Thoracic aorta (tissue), 2 donors: ENCODE results near the gene RPL23. TPM values are rescaled to one million over a fixed set of nuclear protein-coding genes. Genes with fewer than 3 reads are reported as not detected.

Source experiments
- ATAC-seq: fragments of 150-250 bp; one replicate; pipeline ENCODE4 v1.8.0; 2017; ENCODE audit warnings: low read depth; ENCODE audit not compliant: insufficient number of reproducible peaks, low FRiP score
- DNase-seq: peaks from one replicate; pipeline ENCODE4 v3.0.0-alpha.2; 2020; ENCODE audit warnings: low spot score
- H3K27ac ChIP-seq, 2 donors: fragments of 200-600 bp; sonication (generic); 1 replicate in 1 of 2; 2 replicates in 1 of 2; pipeline ENCODE4 v1.5.1; 2016; ENCODE audit warnings: mild to moderate bottlenecking in 2 of 2, moderate library complexity in 2 of 2
- H3K27me3 ChIP-seq: fragments of 200-600 bp; sonication (generic); replicated peaks from 2 replicates; pipeline ENCODE4 v1.6.0; 2016; ENCODE audit warnings: mild to moderate bottlenecking; ENCODE audit not compliant: insufficient read depth
- H3K36me3 ChIP-seq: fragments of 200-600 bp; sonication (generic); one replicate; pipeline ENCODE4 v1.5.1; 2016
- H3K4me1 ChIP-seq, 2 donors: fragments of 200-600 bp; sonication (generic); 1 replicate in 1 of 2; 2 replicates in 1 of 2; pipeline versions ENCODE4 v1.5.1 to v1.6.0; 2016; ENCODE audit warnings: low read depth in 2 of 2, mild to moderate bottlenecking in 1 of 2; ENCODE audit not compliant: control insufficient read depth in 1 of 2
- H3K4me3 ChIP-seq: fragments of 200-600 bp; sonication (generic); 2 replicates; pipeline ENCODE4 v1.5.1; 2016; ENCODE audit warnings: mild to moderate bottlenecking
- H3K9me3 ChIP-seq: fragments of 200-600 bp; sonication (generic); 2 replicates; pipeline ENCODE4 v1.5.1; 2016
- CTCF ChIP-seq: fragments of 200-600 bp; sonication (generic); IDR thresholded peaks from one replicate; pipeline ENCODE4 v1.5.1; 2019; ENCODE audit warnings: antibody characterized with exemption
- total RNA-seq, 2 donors: library from RNA; depleted of rRNA; stranded (reverse); fragments of >200 nt; gene quantifications; one replicate each; pipeline versions ENCODE4 v1.1.0 to v1.2.3, GENCODE V29; 2016

Gene RPL23
- total RNA-seq, 2 donors from 2014 or later: 870 to 981 TPM

- Histone ChIP-seq H3K36me3 (peaks cover 3% of the 10 kb centered on the region), H3K27me3 (no peaks in the 10 kb centered on the region), H3K9me3 (no peaks in the 10 kb centered on the region), H3K27ac (peak overlapping the region; percentile 96), H3K4me1 (peaks cover 7 to 24% of the 10 kb centered on the region in 2 donors), H3K4me3 (peak overlapping the region; percentile 91)
- DNase-seq: no peak
- no peak for TF ChIP-seq CTCF
- no peak for ATAC-seq
Measured at GRCh38 chr17:38825762-38826247, 27.7 kb downstream of the RPL23 start.

GRCh38 chr17:38824899-38825761 lies 28.4 kb downstream of the RPL23 start, which contains the start of gene CWC25:
Gene CWC25 (minus strand): TSS chr17:38825321. CDS start chr17:38825183, 138 bp downstream.
- DNase-seq (peak; percentile 78), ATAC-seq (peak; percentile 95)
- no peak for TF ChIP-seq CTCF
- Histone ChIP-seq H3K36me3 (peaks cover 10% of the 10 kb centered on the region), H3K4me1 (peaks cover 7 to 24% of the 10 kb centered on the region in 2 donors), H3K9me3 (no peaks in the 10 kb centered on the region), H3K27ac (peak within 1 kb of the TSS; percentile 96), H3K27me3 (no peaks in the 10 kb centered on the region), H3K4me3 (peak within 1 kb of the TSS; percentile 91)

- no peaks in the 10 kb centered on the region for H3K4me1 ChIP-seq
- H3K4me3 ChIP-seq: no peak overlapping the region
- no peak for ATAC-seq
- no peaks in the 10 kb centered on the region for H3K9me3 ChIP-seq
- no peak for TF ChIP-seq CTCF
- no peaks in the 10 kb centered on the region for H3K27me3 ChIP-seq
- no peak for DNase-seq
- no peak overlapping the region for H3K27ac ChIP-seq
- peaks cover 50% of the 10 kb centered on the region for H3K36me3 ChIP-seq
Measured at GRCh38 chr17:38815576-38816193, 37.8 kb downstream of the RPL23 start.

GRCh38 chr17:38809828-38810227 lies 43.7 kb downstream of the RPL23 start:
- Histone ChIP-seq H3K4me3 (no peak overlapping the region), H3K27ac (no peak overlapping the region), H3K27me3 (no peaks in the 10 kb centered on the region), H3K4me1 (no peaks in the 10 kb centered on the region), H3K9me3 (no peaks in the 10 kb centered on the region), H3K36me3 (peaks cover 80% of the 10 kb centered on the region)
- TF ChIP-seq CTCF: no peak
- ATAC-seq (no peak), DNase-seq (no peak)

GRCh38 chr17:38800237-38800760 lies 53.2 kb downstream of the RPL23 start:
- DNase-seq (no peak), ATAC-seq (peak; percentile 25)
- no peak for TF ChIP-seq CTCF

More at GRCh38 chr17:38800237-38800760, 53.2 kb downstream of the RPL23 start:
- no peaks in the 10 kb centered on the region for H3K9me3 ChIP-seq
- no peaks in the 10 kb centered on the region for H3K27me3 ChIP-seq
- H3K36me3 ChIP-seq: peaks cover 28% of the 10 kb centered on the region
- H3K4me3 ChIP-seq: peak overlapping the region; percentile 93
- peak overlapping the region; percentile 42 to 97 for H3K27ac ChIP-seq
- H3K4me1 ChIP-seq: peaks cover 19 to 36% of the 10 kb centered on the region in 2 donors
